Peyer's patch (tissue), 4 donors: ENCODE data around the gene ADGRE3. TPM values are rescaled to one million over a fixed set of nuclear protein-coding genes. Genes with fewer than 3 reads are reported as not detected.
"Not testable (repeated sequence)": the region's sequence is repeated elsewhere in the genome, so short reads cannot be mapped to it uniquely, and the experiment has no call there.

Experiments
- DNase-seq, 3 donors: peaks; one replicate each; pipeline ENCODE4 v3.0.0-alpha.2; 2017 to 2019
- H3K27ac ChIP-seq, 4 donors: fragments of 200-600 bp; sonication (generic); one replicate each; pipeline ENCODE4 v1.5.1; 2016 to 2019
- H3K27me3 ChIP-seq, 2 donors: fragments of 200-600 bp; sonication (generic); one replicate each; pipeline ENCODE4 v1.5.1; 2019
- H3K36me3 ChIP-seq, 3 donors: fragments of 200-600 bp; sonication (generic); one replicate each; pipeline ENCODE4 v1.5.1; 2016 to 2019
- H3K4me1 ChIP-seq, 4 donors: fragments of 200-600 bp; sonication (generic); one replicate each; pipeline ENCODE4 v1.5.1; 2016 to 2019
- H3K4me3 ChIP-seq, 4 donors: fragments of 200-600 bp; sonication (generic); 1 replicate in 3 of 4; 2 replicates in 1 of 4; pipeline ENCODE4 v1.5.1; 2016 to 2019; ENCODE audit warnings: mild to moderate bottlenecking in 1 of 4
- H3K9me3 ChIP-seq, 4 donors: fragments of 200-600 bp; sonication (generic); one replicate each; pipeline ENCODE4 v1.5.1; 2016 to 2019; ENCODE audit warnings: mild to moderate bottlenecking in 1 of 4
- POLR2A ChIP-seq, 2 donors: fragments of 450-650 bp; IDR thresholded peaks; one replicate each; pipeline ENCODE4 v1.5.1; 2017; ENCODE audit warnings: antibody characterized with exemption in 2 of 2, mild to moderate bottlenecking in 2 of 2, moderate library complexity in 2 of 2
- total RNA-seq, 4 donors: library from RNA; depleted of rRNA; stranded (reverse); fragments of >200 nt; gene quantifications; one replicate each; pipeline ENCODE4 v1.1.0, GENCODE V29; 2016
- TF ChIP-seq, protein P1 (sequence below), 6 experiments: fragments of 450-650 bp in 4 of 6; fragments of 200-600 bp in 2 of 6; sonication (generic) in 1 of 6; IDR thresholded peaks; one replicate each; pipeline ENCODE4 v1.5.1; 2017 to 2019; ENCODE audit warnings: antibody characterized with exemption in 6 of 6, mild to moderate bottlenecking in 3 of 6, moderate library complexity in 1 of 6

ADGRE3 gene
- total RNA-seq, 4 donors from 2014 or later = not detected

- Histone ChIP-seq H3K4me1 (no peaks in the 10 kb centered on the region), H3K27me3 (no peaks in the 10 kb centered on the region)
Observed at GRCh38 chr19:14595558-14595957, 79.1 kb downstream of the ADGRE3 start.

GRCh38 chr19:14589433-14589832, 85.2 kb downstream of the ADGRE3 start:
- H3K4me3 ChIP-seq, DNase-seq, H3K27me3 ChIP-seq, H3K36me3 ChIP-seq, H3K27ac ChIP-seq, H3K9me3 ChIP-seq, H3K4me1 ChIP-seq: not testable (repeated sequence)

More at GRCh38 chr19:14595558-14595957, 79.1 kb downstream of the ADGRE3 start:
- no peak for DNase-seq
- no peak overlapping the region for H3K4me3 ChIP-seq
- H3K36me3 ChIP-seq = no peaks in the 10 kb centered on the region
- TF ChIP-seq, protein P1, sequence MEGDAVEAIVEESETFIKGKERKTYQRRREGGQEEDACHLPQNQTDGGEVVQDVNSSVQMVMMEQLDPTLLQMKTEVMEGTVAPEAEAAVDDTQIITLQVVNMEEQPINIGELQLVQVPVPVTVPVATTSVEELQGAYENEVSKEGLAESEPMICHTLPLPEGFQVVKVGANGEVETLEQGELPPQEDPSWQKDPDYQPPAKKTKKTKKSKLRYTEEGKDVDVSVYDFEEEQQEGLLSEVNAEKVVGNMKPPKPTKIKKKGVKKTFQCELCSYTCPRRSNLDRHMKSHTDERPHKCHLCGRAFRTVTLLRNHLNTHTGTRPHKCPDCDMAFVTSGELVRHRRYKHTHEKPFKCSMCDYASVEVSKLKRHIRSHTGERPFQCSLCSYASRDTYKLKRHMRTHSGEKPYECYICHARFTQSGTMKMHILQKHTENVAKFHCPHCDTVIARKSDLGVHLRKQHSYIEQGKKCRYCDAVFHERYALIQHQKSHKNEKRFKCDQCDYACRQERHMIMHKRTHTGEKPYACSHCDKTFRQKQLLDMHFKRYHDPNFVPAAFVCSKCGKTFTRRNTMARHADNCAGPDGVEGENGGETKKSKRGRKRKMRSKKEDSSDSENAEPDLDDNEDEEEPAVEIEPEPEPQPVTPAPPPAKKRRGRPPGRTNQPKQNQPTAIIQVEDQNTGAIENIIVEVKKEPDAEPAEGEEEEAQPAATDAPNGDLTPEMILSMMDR (IDR thresholded peaks at IDR 0.05) = no peak
- no peak for TF ChIP-seq POLR2A (IDR thresholded peaks at IDR 0.05)
- H3K27ac ChIP-seq = no peak overlapping the region
- no peaks in the 10 kb centered on the region for H3K9me3 ChIP-seq

GRCh38 chr19:14585187-14585586, 89.5 kb downstream of the ADGRE3 start:
- not testable (repeated sequence) for H3K36me3 ChIP-seq

GRCh38 chr19:14584372-14584771, 90.3 kb downstream of the ADGRE3 start:
- not testable (repeated sequence) for H3K4me1 ChIP-seq, DNase-seq, H3K27me3 ChIP-seq, H3K9me3 ChIP-seq, H3K36me3 ChIP-seq
- Histone ChIP-seq H3K4me3 (peak overlapping the region in 2 of 4 donors; percentile 37 to 43), H3K27ac (peak overlapping the region in 1 of 4 donors; percentile 73)

More at GRCh38 chr19:14585187-14585586, 89.5 kb downstream of the ADGRE3 start:
- not testable (repeated sequence) for H3K9me3 ChIP-seq, H3K4me3 ChIP-seq, DNase-seq, H3K4me1 ChIP-seq, H3K27me3 ChIP-seq, H3K27ac ChIP-seq

DNA sequence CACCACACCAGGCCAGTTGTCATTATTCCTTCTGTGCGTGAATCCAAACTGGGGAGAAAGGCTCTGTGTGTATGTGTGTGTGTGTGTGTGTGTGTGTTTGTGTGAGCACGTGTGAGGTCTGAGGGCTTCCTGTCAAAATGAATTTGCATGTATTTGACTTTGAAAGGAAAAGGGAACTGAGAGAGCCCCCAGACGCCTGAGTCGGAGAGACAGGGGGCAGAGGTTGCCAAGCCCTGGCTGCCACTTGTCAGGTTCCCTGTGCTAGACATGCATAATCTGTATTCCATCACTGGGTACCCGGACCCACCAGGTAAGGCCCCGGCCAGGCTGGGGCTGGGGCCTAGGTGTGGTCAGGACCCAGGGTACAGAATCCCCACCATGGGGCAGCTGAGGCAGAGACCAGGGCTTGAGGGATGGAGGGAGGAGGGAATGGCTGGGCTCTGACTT, 91.7 kb downstream of the ADGRE3 start, which contains the start of gene CLEC17A:
CLEC17A (plus strand) TSS at position 191 of the 447 bp plus-strand sequence; CDS start at position 268, 77 bp downstream.
- Histone ChIP-seq H3K4me3 (peak within 1 kb of the TSS in 2 of 4 donors; percentile 37 to 43), H3K27ac (peak within 1 kb of the TSS in 1 of 4 donors; percentile 73), H3K36me3 (no peaks in the 10 kb centered on the region), H3K9me3 (no peaks in the 10 kb centered on the region), H3K4me1 (no peaks in the 10 kb centered on the region), H3K27me3 (no peaks in the 10 kb centered on the region)
- DNase-seq = peak in 2 of 3 donors; percentile 87 to 88
- TF ChIP-seq, protein P1 (IDR thresholded peaks at IDR 0.05) = no peak
- no peak for TF ChIP-seq POLR2A (IDR thresholded peaks at IDR 0.05)

- no peaks in the 10 kb centered on the region for H3K27me3 ChIP-seq
- no peak for TF ChIP-seq POLR2A (IDR thresholded peaks at IDR 0.05)
- TF ChIP-seq, protein P1 (IDR thresholded peaks at IDR 0.05) = no peak
- H3K36me3 ChIP-seq = no peaks in the 10 kb centered on the region
- no peak for DNase-seq
- no peaks in the 10 kb centered on the region for H3K9me3 ChIP-seq
- H3K4me3 ChIP-seq = no peak overlapping the region
- H3K4me1 ChIP-seq = no peaks in the 10 kb centered on the region
- no peak overlapping the region for H3K27ac ChIP-seq
Observed at GRCh38 chr19:14580623-14581237, 93.9 kb downstream of the ADGRE3 start.

GRCh38 chr19:14577885-14578427, 96.7 kb downstream of the ADGRE3 start:
- TF ChIP-seq POLR2A (IDR thresholded peaks at IDR 0.05) = no peak
- TF ChIP-seq, protein P1 (IDR thresholded peaks at IDR 0.05) = no peak
- Histone ChIP-seq H3K4me3 (no peak overlapping the region), H3K4me1 (peaks cover 0 to 8% (median 6%) of the 10 kb centered on the region in 4 donors), H3K9me3 (no peaks in the 10 kb centered on the region), H3K27ac (peak overlapping the region in 1 of 4 donors; percentile 69), H3K36me3 (no peaks in the 10 kb centered on the region), H3K27me3 (no peaks in the 10 kb centered on the region)
- peak in 1 of 3 donors; percentile 54 for DNase-seq
